Measurements from ENCODE around the gene ELANE.

Gene ELANE

DNA sequence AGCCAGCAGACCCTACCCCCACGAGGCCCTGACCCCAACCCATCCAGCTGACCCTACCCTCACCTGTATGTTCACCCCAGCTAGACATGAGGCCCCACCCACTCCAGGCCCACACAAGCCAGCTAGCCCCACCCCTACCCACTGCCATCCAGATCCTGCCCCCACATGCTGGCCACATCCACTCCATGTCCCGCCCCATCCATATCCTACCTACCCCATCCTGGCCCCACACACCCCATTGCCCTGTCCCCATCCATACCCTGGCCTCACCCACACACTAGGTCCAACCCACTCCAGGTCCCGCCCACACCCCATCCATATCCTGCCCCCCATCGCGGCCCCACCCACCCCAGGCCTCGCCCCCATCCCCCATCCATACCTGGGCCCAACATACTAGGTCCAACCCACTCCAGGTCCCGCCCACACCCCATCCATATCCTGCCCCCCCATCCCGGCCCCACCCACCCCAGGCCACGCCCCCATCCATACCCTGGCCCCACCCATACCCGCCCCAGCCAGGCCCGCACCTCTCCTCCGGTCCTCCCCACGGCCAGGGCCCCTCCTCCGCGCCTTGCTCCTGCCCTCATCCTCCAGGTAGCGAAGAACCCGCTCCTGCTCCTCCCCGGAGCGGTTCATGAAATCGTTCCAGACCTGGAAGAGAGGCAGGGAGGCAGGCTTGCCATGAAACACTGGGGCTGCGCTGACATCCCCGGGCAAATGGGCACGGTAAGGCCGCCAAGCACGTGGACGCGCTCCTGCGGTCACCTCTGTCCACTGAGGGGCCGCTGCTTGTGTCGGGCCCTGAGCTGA, 48.4 kb downstream of the ELANE start:
- no peak for DNase-seq

DNA sequence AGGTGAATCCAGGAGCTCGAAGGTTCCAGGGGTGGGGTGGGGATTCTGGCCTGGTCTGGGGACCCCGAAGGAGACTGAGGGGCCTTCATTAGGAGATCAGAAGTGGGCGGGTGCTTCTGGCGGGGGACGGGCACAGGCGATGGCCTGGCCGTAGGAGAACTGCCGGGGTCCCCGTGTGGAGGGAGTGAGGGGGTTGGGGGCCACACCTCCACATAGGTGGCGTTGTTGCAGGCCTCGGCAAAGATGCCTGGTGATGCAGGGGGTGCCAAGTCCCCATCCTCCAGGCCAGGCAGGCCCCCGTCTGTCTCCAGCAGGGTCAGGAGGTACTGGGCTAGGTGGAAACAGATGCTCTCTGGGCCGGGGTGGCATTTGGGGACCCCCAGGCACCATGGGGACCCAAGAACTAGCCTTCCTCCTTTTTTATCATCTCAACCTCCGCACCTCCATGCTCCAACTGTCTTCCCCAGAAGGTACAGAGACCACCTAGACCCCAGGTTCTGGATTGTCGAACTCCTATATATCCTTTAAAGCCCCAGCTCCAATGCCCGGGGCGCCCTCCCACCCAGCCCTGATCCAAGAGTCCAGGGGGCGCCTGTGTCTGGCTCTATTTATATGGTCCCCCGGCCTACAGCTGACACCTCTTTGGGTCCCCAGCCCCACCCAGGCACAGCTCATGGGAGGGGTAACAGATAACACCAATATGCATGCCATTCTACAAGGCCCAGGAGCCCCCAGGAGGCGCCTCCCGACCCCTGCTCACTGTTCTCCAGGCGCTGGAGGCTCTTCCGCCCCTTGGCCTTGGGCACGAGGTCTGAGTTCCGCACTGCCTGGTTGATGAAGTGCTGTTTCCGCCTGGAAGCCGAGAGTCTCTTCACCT, 49.4 kb downstream of the ELANE start:
- no peak for DNase-seq

DNA sequence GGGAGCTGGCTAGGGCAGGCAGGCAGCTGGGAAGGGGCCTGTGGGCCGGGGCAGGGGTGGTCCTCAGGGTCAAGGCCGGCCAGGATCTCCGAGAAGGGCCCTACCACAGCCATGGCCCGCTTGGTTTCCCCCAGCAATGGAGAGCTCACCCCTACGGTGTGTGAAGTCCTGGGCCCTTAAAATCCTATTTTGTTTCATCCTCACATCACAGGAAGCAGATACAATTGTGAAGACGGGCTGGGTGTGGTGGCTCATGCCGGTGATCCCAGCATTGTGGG, 49.9 kb downstream of the ELANE start:
- no peak for DNase-seq

DNA sequence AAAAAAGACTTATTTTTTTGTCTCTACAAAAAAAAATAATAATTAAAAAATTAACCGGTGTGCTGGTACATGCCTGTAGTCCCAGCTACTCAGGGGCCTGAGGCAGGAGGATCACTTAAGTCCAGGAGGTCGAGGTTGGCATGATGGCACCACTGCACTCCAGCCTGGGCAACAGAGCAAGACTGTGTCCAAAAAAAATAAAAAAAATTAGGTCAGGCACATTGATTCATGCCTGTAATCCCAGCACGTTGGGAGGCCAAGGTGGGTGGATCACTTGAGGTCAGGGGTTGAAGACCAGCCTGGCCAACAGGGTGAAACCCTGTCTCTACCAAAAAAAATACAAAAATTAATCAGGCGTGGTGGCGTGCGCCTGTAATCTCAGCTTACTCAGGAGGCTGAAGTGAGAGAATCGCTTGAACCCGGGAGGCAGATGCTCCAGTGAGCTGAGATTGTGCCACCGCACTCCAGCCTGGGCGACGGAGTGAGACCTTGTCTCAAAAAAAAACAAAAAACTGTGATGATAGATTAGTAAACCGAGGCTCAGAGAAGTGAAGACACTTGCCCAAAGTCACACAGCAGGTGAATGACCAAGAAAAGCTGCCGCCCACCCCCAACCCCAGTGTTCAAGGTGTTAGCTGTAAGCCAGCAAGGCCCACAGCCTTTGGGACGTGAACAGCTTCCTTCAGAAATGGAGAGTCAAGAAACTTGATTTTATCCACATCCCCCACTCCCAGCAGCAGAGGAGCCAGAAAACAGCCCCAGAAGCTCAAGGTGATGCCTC, 50.5 kb downstream of the ELANE start:
- DNase-seq, result no peak

DNA sequence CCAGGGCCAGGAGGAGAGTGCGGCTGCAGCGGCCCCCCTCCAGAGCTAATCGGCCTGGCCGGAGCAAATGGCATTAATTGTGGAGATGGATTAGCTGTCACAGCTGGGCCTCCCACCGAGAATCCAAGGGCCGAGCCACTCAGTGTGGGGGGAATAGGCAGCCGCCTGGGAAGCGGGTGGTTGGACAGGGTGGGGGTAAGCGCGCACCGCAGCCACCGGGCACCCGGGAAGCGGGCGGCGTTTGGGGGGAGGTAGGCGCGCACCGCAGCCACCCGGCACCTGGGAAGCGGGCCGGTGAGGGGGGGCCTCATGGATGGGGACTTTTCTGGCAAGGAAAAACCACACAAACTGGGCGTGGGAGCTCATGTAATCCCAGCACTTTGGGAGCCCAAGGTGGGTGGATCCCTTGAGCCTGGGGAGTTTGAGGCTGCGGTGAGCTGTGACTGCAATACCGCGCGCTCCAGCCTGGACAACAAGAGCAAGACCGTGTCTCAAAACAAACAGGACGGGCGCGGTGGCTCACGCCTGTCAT, 51.2 kb downstream of the ELANE start:
- no peak for DNase-seq

DNA sequence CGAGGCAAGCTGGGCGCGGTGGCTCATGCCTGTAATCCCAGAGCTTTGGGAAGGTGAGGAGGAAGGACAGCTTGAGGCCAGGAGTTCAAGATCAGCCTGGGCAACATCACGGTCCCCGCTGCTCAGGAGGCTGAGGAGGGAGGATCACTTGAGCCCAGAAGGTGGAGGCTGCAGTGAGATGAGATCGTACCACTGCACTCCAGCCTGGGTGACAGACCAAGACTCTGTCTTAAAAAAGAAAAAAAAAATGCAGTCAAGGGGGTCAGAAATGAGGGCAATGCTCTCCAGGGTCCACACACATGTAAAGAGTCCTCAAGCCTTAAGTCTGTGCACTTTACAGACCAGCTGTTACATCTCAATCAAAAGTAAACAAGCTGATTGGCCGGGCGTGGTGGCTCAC, 52.4 kb downstream of the ELANE start:
- no peak for DNase-seq
